GM19452 (cell line): ENCODE measurements around the gene TMEM244.
"Not testable (repeated sequence)": the region's sequence is repeated elsewhere in the genome, so short reads cannot be mapped to it uniquely, and the experiment has no call there.

Experiments
- ATAC-seq: cut with Tn5 transposase; IDR thresholded peaks from one replicate; pipeline ENCODE4 v1.9.1; 2021; ENCODE audit not compliant: unreplicated experiment

Gene TMEM244

GRCh38 chr6:129817332-129817731, 43.8 kb downstream of the TMEM244 start:
- ATAC-seq: no peak

DNA sequence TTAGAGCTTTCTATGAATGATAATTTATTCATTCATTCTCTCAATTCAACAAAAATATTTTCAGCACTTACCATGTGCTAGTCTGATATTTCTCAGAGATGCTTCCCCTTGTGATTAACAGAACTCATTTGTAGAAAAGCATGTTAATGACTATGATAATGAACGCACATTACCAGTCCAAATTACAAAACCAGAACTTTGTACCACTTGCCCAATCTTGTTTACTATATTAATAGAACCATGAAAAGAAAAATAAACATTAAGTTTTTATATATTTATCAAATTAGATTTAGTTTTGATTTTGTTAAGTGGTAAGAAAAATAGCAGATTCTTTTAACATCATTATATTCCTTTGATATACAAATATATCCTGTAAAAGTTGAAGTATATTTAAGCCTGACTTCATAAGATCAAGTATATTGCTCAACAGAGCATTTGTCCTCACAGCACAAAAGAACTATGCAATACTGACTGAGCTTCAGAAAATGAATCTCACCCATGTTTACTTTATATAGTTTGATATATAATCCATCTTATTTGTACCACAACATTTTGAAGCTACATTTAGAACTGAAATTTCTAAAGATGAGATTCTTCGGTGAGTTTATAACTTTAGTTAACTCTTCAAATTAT, 48.9 kb downstream of the TMEM244 start:
- ATAC-seq: no peak

- not testable (repeated sequence) for ATAC-seq
Observed at GRCh38 chr6:129807141-129807540, 54.0 kb downstream of the TMEM244 start.

- not testable (repeated sequence) for ATAC-seq
Observed at GRCh38 chr6:129802920-129803319, 58.2 kb downstream of the TMEM244 start.

DNA sequence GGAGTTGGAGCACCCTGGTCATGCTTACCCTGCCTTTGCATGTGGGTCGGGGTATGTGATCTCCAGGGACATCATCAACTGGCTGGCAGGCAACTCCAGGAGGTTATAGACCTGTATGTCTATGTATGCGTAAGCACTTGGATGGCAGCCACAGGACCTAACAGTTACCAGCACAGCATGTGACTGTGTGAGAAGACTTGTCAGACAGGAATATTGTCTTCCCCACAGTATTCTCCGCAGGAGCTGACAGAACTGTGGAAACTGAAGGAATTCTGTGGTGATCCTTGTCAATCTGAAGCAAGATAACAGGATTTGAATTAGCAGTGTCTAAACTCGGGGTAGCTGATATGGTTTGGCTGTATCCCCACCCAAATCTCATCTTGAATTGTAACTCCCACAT, 59.2 kb downstream of the TMEM244 start:
- no peak for ATAC-seq

DNA sequence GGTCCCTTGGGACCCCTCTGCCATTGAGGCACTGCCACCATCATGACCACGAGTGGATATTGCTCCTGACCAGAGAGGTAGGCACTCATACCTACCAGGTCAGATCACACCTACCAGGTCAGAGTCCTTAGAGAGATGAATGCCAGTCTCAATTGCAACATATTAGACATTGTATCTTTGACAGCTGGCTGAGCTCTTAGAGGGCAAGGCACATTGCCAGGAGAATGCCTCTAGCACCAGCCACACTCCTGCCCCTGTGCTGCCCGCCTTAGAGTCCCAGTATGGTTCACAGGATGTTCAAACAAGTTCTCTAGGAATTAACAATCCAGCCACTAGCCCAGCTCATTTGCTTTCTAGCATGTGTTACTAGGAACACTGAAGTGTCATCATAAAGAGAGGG, 65.9 kb downstream of the TMEM244 start:
- ATAC-seq: no peak

GRCh38 chr6:129793447-129793846, 67.7 kb downstream of the TMEM244 start:
- no peak for ATAC-seq

- ATAC-seq: no peak
Observed at GRCh38 chr6:129792049-129792448, 69.1 kb downstream of the TMEM244 start.

DNA sequence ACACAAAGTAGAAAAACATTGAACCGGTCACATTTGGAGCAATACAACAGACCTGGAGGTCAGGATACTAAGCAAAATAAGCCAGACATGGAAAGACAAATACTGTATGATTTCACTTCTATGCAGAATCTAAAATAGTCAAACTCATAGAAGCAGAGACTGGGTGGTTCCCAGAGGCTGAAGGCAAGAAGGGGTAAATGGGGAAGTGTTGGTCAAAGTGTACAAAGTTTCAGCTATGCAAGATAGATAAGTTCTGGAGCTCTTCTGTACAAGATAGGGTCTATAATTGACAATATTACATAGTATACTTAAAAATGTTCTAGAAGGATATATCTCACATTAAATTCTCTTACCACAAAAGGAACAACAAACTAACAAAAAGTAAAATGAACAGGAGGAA, 70.3 kb downstream of the TMEM244 start:
- ATAC-seq: no peak

GRCh38 chr6:129789974-129790373, 71.1 kb downstream of the TMEM244 start:
- ATAC-seq: no peak

DNA sequence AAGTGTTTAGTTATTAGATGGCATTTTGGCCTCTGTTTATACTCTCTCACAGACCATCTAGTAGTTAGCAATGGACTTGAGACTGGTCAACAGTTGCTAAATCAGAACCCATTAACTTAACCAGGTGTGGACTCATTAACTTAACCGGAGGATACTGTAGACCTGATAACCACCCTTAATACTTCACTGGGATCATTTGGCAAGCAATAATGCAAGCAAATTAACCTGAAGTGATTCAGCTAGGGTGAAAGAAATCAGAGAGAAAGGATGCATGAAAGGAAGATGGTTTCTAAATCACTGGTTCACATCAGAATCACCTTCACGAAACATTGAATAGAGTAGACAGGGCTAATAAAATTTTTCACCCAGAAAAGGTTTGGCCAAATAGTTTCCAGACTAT, 73.3 kb downstream of the TMEM244 start:
- no peak for ATAC-seq

DNA sequence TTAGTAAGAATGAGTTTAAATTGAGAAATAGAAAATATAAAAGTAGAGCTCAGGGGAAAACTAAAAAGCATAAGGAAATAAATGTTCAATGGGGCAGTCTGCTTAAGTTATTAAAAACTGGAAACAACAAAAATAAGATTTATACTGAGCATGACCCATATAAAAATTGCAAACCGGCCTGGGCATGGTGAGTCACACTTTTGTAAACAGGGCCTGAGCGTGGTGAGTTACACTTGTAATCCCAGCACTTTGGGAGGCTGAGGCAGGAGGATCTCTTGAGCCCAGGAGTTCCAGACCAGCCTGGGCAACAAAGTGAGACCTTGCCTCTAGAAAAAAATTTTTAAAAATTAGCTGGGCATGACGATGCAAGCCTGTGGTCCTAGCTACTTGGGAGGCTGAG, 74.6 kb downstream of the TMEM244 start:
- ATAC-seq: no peak

DNA sequence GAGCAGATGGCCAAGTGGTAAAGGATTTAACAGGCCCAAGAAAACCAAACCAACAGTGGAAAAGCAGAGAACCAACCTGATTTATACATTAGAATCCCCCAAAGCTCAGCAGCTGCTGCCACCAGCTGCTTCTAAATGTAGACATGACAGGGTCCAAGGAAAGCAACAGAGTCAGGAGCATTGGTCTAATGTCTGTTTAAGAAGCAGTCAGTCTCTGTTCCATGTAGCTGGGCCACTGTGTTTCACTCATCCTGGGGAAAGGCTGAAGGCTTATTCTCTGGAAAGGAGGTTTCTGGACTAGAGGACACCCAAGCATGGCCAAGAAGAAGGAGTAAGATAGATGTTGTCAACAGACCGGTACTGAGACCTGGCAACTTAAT, 75.4 kb downstream of the TMEM244 start:
- no peak for ATAC-seq

DNA sequence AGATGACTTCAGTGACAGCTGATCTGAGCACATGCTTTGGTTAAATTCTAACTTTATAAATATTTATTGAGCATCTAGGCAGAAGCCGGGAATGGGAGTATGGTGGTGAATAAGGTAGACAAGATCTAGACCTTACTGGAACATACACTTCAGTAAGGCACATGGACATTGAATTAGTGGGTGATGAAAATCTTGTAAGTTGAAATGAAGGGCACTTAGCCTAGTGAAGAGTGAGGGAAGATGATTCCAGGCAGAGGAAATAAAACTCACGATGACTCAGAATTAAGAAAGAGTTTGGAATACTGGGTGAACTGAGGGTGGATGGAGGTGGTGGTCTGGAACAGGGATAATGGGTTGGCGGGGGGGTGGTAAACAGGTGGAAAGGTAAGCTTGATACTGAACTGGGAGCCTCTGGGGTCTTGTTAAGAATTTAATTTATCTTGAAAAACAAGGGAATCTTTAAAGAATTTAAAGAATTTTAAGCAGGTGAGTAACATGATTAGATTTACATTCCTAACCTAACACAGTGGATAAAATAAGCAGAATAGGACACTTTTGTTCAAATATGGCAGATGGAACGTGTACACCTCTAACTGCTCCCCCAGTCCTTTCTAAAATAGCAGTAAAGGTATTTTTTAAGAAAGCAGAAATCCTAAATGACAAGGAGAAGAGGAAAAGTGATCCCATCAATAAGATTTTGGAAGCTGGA, 75.9 kb downstream of the TMEM244 start:
- no peak for ATAC-seq
